Prostate gland (tissue), 2 donors: ENCODE data around the gene EPN1.

Source experiments
- POLR2A ChIP-seq: fragments of 450-650 bp; IDR thresholded peaks from one replicate; pipeline ENCODE4 v1.6.1; 2016; ENCODE audit warnings: antibody characterized with exemption, mild to moderate bottlenecking
- TF ChIP-seq, protein P1 (sequence below), 4 experiments: fragments of 200-600 bp in 2 of 4; fragments of 450-650 bp in 2 of 4; sonication (generic) in 2 of 4; IDR thresholded peaks; 1 replicate in 3 of 4; 2 replicates in 1 of 4; pipeline ENCODE4 v1.5.1; 2016 to 2019; ENCODE audit warnings: antibody characterized with exemption in 4 of 4, mild to moderate bottlenecking in 2 of 4, moderate library complexity in 2 of 4

DNA sequence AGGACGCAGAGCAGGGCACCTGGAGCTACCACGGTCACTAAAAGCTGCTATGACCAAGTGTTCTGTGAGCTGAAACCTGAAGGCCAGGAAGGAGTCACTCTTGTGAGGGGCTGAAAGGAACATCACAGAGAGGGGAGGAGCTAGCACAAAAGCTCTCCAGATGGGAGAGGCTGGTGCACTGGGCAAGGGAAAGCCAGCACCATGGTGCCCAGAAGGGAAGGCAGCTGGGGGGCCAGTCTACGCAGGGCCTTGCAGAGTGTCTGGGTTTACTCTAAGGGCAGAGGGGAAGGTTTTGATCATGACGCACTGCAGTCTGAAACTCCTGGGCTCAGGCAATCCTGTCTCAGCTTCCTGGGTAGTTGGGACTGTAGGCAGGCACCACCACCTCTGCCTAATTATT is 38.3 kb upstream of the EPN1 start:
- TF ChIP-seq, protein P1, sequence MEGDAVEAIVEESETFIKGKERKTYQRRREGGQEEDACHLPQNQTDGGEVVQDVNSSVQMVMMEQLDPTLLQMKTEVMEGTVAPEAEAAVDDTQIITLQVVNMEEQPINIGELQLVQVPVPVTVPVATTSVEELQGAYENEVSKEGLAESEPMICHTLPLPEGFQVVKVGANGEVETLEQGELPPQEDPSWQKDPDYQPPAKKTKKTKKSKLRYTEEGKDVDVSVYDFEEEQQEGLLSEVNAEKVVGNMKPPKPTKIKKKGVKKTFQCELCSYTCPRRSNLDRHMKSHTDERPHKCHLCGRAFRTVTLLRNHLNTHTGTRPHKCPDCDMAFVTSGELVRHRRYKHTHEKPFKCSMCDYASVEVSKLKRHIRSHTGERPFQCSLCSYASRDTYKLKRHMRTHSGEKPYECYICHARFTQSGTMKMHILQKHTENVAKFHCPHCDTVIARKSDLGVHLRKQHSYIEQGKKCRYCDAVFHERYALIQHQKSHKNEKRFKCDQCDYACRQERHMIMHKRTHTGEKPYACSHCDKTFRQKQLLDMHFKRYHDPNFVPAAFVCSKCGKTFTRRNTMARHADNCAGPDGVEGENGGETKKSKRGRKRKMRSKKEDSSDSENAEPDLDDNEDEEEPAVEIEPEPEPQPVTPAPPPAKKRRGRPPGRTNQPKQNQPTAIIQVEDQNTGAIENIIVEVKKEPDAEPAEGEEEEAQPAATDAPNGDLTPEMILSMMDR (IDR thresholded peaks at IDR 0.05), result no peak
- no peak for TF ChIP-seq POLR2A
